Heart right ventricle (tissue), 16 donors: ENCODE results near the gene DNAAF1. TPM values are rescaled to one million over a fixed set of nuclear protein-coding genes. Genes with fewer than 3 reads are reported as not detected.

ENCODE experiments used
- ATAC-seq, 8 donors: fragments of 200-7000 bp; cut with Tn5 transposase; one replicate each; pipeline ENCODE4 v1.9.1; 2020; ENCODE audit warnings: mild to moderate bottlenecking in 8 of 8, moderate library complexity in 8 of 8, moderate number of reproducible peaks in 1 of 8
- DNase-seq, 2 donors: peaks; one replicate each; pipeline ENCODE4 v3.0.0-alpha.2; 2020
- H3K27ac ChIP-seq, 10 donors: fragments of 200-600 bp; sonication (generic) in 2 of 10; one replicate each; pipeline versions ENCODE4 v1.5.0 to v1.8.0; 2020 to 2022; ENCODE audit warnings: mild to moderate bottlenecking in 3 of 10
- H3K27me3 ChIP-seq, 7 donors: fragments of 200-600 bp; one replicate each; pipeline ENCODE4 v1.8.0; 2021 to 2022; ENCODE audit warnings: mild to moderate bottlenecking in 2 of 7
- H3K36me3 ChIP-seq, 9 donors: fragments of 200-600 bp; sonication (generic) in 1 of 9; one replicate each; pipeline versions ENCODE4 v1.5.0 to v1.8.0; 2020 to 2022; ENCODE audit warnings: mild to moderate bottlenecking in 2 of 9
- H3K4me1 ChIP-seq, 9 donors: fragments of 200-600 bp; sonication (generic) in 1 of 9; one replicate each; pipeline versions ENCODE4 v1.5.0 to v1.8.0; 2020 to 2022; ENCODE audit warnings: mild to moderate bottlenecking in 4 of 9
- H3K4me3 ChIP-seq, 10 donors: fragments of 200-600 bp; sonication (generic) in 2 of 10; one replicate each; pipeline versions ENCODE4 v1.5.0 to v1.8.0; 2020 to 2022; ENCODE audit warnings: mild to moderate bottlenecking in 7 of 10, moderate library complexity in 2 of 10
- H3K9me3 ChIP-seq, 11 donors: fragments of 200-600 bp in 10 of 11; sonication (generic) in 2 of 11; one replicate each; pipeline versions ENCODE4 v1.5.0 to v1.8.0; 2013 to 2022; ENCODE audit warnings: mild to moderate bottlenecking in 2 of 11, control low read depth in 1 of 11, moderate library complexity in 1 of 11
- CTCF ChIP-seq, 9 donors: fragments of 200-600 bp; sonication (generic) in 2 of 9; IDR thresholded peaks; one replicate each; pipeline versions ENCODE4 v1.5.0 to v1.8.0; 2021 to 2022; ENCODE audit warnings: antibody characterized with exemption in 9 of 9, mild to moderate bottlenecking in 5 of 9, moderate library complexity in 1 of 9
- WGBS, 2 donors: extraction: QIAGEN DNeasy Blood & Tissue Kit; methylation state at CpG; one replicate each; pipeline ENCODE4 v1.1.7; 2013; ENCODE audit warnings: inconsistent platforms in 1 of 2; 5-methylcytosine and 5-hydroxymethylcytosine counted together
- intact Hi-C, 10 donors: fragments of 100-400 bp; cut with DNase I; formaldehyde crosslinking; loops; one replicate each; pipeline versions ENCODE4 v1.11.1 to v1.14.2; 2022
- polyA plus RNA-seq, 2 donors: library from polyadenylated mRNA; stranded (reverse); fragments of 200-250 nt; gene quantifications; one replicate each; pipeline ENCODE4 v1.2.3, GENCODE V29; 2013
- total RNA-seq, 10 donors: library from RNA; stranded (reverse); fragmentation: NEBNext Ultra II Directional in 3 of 10; extraction: Animal tissue kit (Norgen Biotek cat#: 25700) in 3 of 10; gene quantifications; one replicate each; pipeline versions ENCODE4 v1.2.1 to v1.2.4, GENCODE V29; 2021 to 2023
- donor health status: Arrhythmogenic right ventricular cardiomyopathy.
- donor health status: ischemic (EF 13 %, LVEDD 7.1; RV severe dilation, severe dysfunction).
- donor health status: healthy with polysubstance abuse.
- donor health status: DM: no; HTN: yes; CAD: no.
- donor health status: DM: no; HTN: no; CAD: no.
- donor health status: ischemic (EF 25% LVEDD 6.9; RV normal size, moderate dysfunction).
- donor health status: ischemic (EF 25% LVEDD 5.7; RV mildly dilated, moderate dysfunction).
- donor health status: healthy.
- donor health status: DM: yes; HTN: yes; CAD: no.
- donor health status: Ischemic cardiomyopathy.
- donor health status: ischemic (EF 35%, LVEDD 5.7; RV mildly dilated, moderate dysfunction).
- donor health status: nonischemic (EF 11% LVEDD 7.7; RV severe dilation, severe dysfunction).
- donor health status: DM: yes; HTN: yes; CAD: no.
- donor health status: PGD.
- donor health status: ischemic (EF 29% LVEDD 5.4; RV normal size, mild dysfunction).
- donor health status: nonischemic (EF 23%, LVEDD 6.1; RV moderate dilation, normal function).

Gene DNAAF1
- total and polyA plus RNA-seq, 12 donors = 0.23 to 2.6 (median 0.33) TPM; not detected in 7

GRCh38 chr16:84119368-84119767 lies 25.7 kb upstream of the DNAAF1 start:
- Histone ChIP-seq H3K4me3 (no peak overlapping the region), H3K36me3 (peaks cover 0 to 34% (median 11%) of the 10 kb centered on the region in 9 donors), H3K27me3 (no peaks in the 10 kb centered on the region), H3K9me3 (no peaks in the 10 kb centered on the region), H3K27ac (no peak overlapping the region), H3K4me1 (peaks cover 2 to 28% (median 20%) of the 10 kb centered on the region in 9 donors)
- DNase-seq (no peak), ATAC-seq (no peak)
- WGBS, 2 donors = 89% methylated on average over 13 of the region's 13 CpGs
- TF ChIP-seq CTCF (IDR thresholded peaks at IDR 0.05) = no peak
- intact Hi-C loops = loop anchor here in 2 of 10 donors (5.0 kb wide), 2 partner anchors 37 to 58 kb away; no protein-coding TSS in a partner anchor

GRCh38 chr16:84120023-84120422 lies 25.1 kb upstream of the DNAAF1 start:
- Histone ChIP-seq H3K4me1 (peaks cover under 1 to 22% (median 16%) of the 10 kb centered on the region in 9 donors), H3K36me3 (peaks cover 0 to 37% (median 12%) of the 10 kb centered on the region in 9 donors), H3K4me3 (no peak overlapping the region), H3K9me3 (no peaks in the 10 kb centered on the region), H3K27ac (no peak overlapping the region), H3K27me3 (no peaks in the 10 kb centered on the region)
- intact Hi-C loops = no loop called here
- no peak for TF ChIP-seq CTCF (IDR thresholded peaks at IDR 0.05)
- ATAC-seq (no peak), DNase-seq (no peak)
- 76 to 81% methylated on average over 5 of the region's 5 CpGs for WGBS, 2 donors

GRCh38 chr16:84121007-84121406 lies 24.1 kb upstream of the DNAAF1 start:
- DNase-seq = no peak
- Histone ChIP-seq H3K27ac (no peak overlapping the region), H3K9me3 (no peaks in the 10 kb centered on the region), H3K27me3 (no peaks in the 10 kb centered on the region), H3K36me3 (peaks cover 0 to 42% (median 12%) of the 10 kb centered on the region in 9 donors), H3K4me1 (peaks cover 0 to 12% (median 8%) of the 10 kb centered on the region in 9 donors), H3K4me3 (no peak overlapping the region)
- intact Hi-C loops = no loop called here
- no peak for TF ChIP-seq CTCF (IDR thresholded peaks at IDR 0.05)
- WGBS, 2 donors = 91 to 92% methylated on average over 10 of the region's 10 CpGs
- no peak for ATAC-seq

GRCh38 chr16:84124257-84125073 lies 20.6 kb upstream of the DNAAF1 start:
- Histone ChIP-seq H3K9me3 (no peaks in the 10 kb centered on the region), H3K4me3 (no peak overlapping the region), H3K27ac (no peak overlapping the region), H3K27me3 (no peaks in the 10 kb centered on the region), H3K4me1 (no peaks in the 10 kb centered on the region), H3K36me3 (peaks cover 0 to 74% (median 12%) of the 10 kb centered on the region in 9 donors)
- no peak for DNase-seq
- ATAC-seq = no peak
- TF ChIP-seq CTCF (IDR thresholded peaks at IDR 0.05) = no peak
- intact Hi-C loops = no loop called here
- WGBS, 2 donors = 95% methylated on average over 7 of the region's 7 CpGs
